Upper lobe of left lung (tissue), 4 donors: Measurements from ENCODE around the gene SUPT6H.

Source experiments
- CTCF ChIP-seq, 6 experiments: fragments of 450-650 bp in 4 of 6; fragments of 200-600 bp in 2 of 6; sonication (generic) in 2 of 6; IDR thresholded peaks; one replicate each; pipeline ENCODE4 v1.5.1; 2016 to 2019; ENCODE audit warnings: antibody characterized with exemption in 6 of 6
- EP300 ChIP-seq, 4 donors: sonication (generic); formaldehyde crosslinking; IDR thresholded peaks; one replicate each; pipeline ENCODE4 v1.5.1; 2017; ENCODE audit warnings: antibody characterized with exemption in 4 of 4, control low read depth in 2 of 4
- POLR2A ChIP-seq, 4 donors: fragments of 450-650 bp; IDR thresholded peaks; one replicate each; pipeline ENCODE4 v1.5.1; 2016 to 2017; ENCODE audit warnings: antibody characterized with exemption in 4 of 4, mild to moderate bottlenecking in 2 of 4
- POLR2AphosphoS5 ChIP-seq, 2 donors: sonication (generic); formaldehyde crosslinking; IDR thresholded peaks; one replicate each; pipeline ENCODE4 v1.5.1; 2017; ENCODE audit warnings: antibody characterized with exemption in 2 of 2

- TF ChIP-seq CTCF (IDR thresholded peaks at IDR 0.05), result no peak
- no peak for TF ChIP-seq EP300 (IDR thresholded peaks at IDR 0.05)
- TF ChIP-seq POLR2AphosphoS5 (IDR thresholded peaks at IDR 0.05), result no peak
- no peak for TF ChIP-seq POLR2A (IDR thresholded peaks at IDR 0.05)
These were observed 27.7 kb upstream of the SUPT6H start for GRCh38 chr17:28634206-28634865.
